ENCODE results near the gene HMGXB3.
"Not testable (repeated sequence)": the region's sequence is repeated elsewhere in the genome, so short reads cannot be mapped to it uniquely, and the experiment has no call there.

The HMGXB3 gene

DNA sequence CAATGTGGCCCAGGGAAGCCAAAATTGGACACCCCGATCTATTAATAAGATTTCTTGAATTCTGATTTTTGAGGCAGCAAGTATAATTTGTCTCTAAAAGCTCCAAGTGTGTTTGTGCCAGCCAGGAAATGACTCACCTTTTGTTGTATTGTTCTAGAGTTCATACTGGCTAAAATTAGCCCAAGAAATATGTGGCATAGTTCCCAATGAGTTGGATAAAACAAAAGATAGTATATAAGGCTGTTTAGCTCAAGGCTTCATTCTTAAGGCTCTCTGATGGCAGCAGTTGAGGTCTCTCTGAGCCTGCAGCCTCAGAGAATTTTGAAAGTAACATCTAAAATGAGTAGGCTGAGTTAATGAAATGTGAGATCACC, 21.6 kb downstream of the HMGXB3 start:
- peaks cover 20% of the 10 kb centered on the region for H3K36me3 ChIP-seq (ENCODE audit: insufficient read depth, low read length)
- no peaks in the 10 kb centered on the region for H3K9me3 ChIP-seq (ENCODE audit: control insufficient read depth, insufficient read depth, low read length)
- H3K9ac ChIP-seq (ENCODE audit: low read depth, low read length), result no peak overlapping the region
- peaks cover 25% of the 10 kb centered on the region for H3K4me1 ChIP-seq (ENCODE audit: insufficient read depth, low read length)

DNA sequence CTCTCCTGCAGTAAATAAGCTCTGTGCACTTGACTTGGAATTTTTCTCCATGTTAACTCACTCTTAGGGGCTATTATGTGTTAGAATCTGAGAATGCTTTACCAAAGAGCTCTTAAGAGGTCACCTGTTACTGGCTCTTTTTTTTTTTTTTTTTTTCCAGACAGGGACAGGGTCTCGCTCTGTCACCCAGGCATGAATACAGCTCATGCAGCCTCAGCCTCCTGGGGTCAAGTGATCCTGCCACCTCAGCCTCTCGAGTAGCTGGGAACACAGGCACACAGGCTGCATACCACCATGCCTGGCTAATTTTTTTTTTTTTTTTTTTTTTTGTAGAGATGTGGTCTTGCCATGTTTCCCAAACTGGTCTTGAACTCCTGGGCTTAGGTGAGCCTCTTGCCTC, 22.1 kb downstream of the HMGXB3 start:
- Histone ChIP-seq H3K36me3 (ENCODE audit: insufficient read depth, low read length) (peaks cover 18% of the 10 kb centered on the region), H3K4me1 (ENCODE audit: insufficient read depth, low read length) (peaks cover 25% of the 10 kb centered on the region), H3K9ac (ENCODE audit: low read depth, low read length) (no peak overlapping the region), H3K9me3 (ENCODE audit: control insufficient read depth, insufficient read depth, low read length) (no peaks in the 10 kb centered on the region)

DNA sequence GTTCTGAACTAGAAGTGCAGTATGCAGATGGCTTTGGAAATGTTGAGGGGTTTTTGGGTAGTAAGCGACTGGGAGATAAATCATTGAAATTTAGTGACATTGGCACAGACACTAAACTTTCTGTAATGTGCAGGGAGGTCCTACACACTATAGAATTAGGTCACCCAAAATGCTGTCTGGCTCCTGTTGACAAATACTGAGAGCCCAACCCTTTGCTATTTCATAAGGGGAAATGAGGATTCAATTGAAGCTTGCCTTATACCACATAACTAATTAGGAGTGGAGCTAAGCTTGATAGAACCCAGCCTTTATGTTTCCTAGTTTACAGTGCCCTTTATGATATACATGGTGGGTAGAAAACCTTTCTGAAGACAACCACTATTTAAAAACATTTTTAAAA, 22.6 kb downstream of the HMGXB3 start:
- H3K4me1 ChIP-seq (ENCODE audit: insufficient read depth, low read length), result peaks cover 25% of the 10 kb centered on the region
- H3K36me3 ChIP-seq (ENCODE audit: insufficient read depth, low read length), result peaks cover 18% of the 10 kb centered on the region
- H3K9me3 ChIP-seq (ENCODE audit: control insufficient read depth, insufficient read depth, low read length), result no peaks in the 10 kb centered on the region
- no peak overlapping the region for H3K9ac ChIP-seq (ENCODE audit: low read depth, low read length)

DNA sequence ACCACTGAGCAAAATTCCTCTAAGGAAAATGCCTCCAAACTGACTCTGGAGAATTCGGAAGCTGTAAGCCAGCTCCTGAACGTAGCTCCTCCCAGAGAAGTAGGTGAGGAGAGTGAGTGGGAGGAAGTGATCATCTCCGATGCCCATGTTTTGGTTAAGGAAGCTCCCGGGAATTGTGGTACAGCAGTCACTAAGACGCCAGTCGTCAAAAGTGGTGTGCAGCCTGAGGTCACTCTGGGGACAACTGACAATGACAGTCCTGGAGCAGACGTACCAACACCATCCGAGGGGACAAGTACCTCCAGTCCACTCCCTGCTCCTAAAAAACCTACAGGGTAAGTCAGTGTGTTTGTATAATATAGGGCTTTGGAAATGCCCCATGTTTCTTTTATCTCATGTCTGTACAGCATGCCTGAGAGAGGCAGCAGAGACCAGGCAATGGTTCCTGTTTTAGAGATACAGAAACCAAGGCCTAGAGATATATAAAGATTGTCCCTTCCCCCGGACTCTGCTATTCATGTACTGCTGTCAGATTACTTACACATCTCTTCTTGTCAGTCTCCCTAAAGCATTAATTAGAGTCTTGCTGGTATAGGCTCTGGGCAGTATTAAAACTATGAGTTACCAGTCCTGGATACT, 23.9 kb downstream of the HMGXB3 start:
- H3K9ac ChIP-seq (ENCODE audit: low read depth, low read length), result no peak overlapping the region
- H3K36me3 ChIP-seq (ENCODE audit: insufficient read depth, low read length), result peaks cover 15% of the 10 kb centered on the region
- H3K4me1 ChIP-seq (ENCODE audit: insufficient read depth, low read length), result peaks cover 25% of the 10 kb centered on the region
- H3K9me3 ChIP-seq (ENCODE audit: control insufficient read depth, insufficient read depth, low read length), result no peaks in the 10 kb centered on the region

DNA sequence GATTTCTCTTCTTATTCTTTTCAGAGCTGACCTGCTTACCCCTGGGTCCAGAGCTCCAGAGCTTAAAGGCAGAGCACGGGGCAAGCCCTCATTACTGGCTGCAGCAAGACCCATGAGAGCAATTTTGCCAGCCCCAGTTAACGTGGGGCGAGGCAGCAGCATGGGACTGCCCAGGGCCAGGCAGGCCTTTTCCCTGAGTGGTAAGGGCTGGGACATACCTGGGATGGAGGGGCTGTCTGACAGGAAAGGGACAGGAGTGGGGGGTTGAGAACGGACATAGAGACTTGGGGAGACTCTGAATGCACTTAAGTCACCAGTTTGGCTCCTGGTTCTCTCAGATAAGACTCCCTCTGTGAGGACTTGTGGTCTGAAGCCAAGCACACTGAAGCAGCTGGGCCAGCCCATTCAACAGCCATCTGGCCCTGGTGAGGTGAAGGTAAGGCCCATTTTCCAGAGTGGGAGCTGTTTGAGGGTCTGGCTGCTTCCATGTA, 26.2 kb downstream of the HMGXB3 start:
- Histone ChIP-seq H3K9ac (ENCODE audit: low read depth, low read length) (no peak overlapping the region), H3K4me1 (ENCODE audit: insufficient read depth, low read length) (peaks cover 14% of the 10 kb centered on the region), H3K36me3 (ENCODE audit: insufficient read depth, low read length) (peaks cover 22% of the 10 kb centered on the region), H3K9me3 (ENCODE audit: control insufficient read depth, insufficient read depth, low read length) (no peaks in the 10 kb centered on the region)

DNA sequence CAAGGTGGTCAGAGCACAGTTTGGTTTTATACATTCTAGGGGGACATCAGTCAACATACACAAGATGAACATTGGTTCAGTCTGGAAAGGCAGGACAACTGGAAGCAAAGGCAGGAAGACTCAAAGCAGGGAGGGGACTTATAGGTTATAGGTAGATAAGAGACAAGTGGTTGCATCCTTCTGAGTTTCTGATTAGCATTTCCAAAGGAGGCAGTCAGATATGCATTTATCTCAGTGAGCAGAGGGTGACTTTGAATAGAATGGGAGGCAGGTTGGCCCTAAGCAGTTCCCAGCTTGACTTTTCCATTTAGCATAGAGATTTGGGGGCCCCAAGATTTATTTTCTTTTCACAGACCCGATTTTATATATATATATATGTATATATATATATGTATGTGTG, 27.5 kb downstream of the HMGXB3 start:
- H3K36me3 ChIP-seq (ENCODE audit: insufficient read depth, low read length), result peaks cover 33% of the 10 kb centered on the region
- H3K4me1 ChIP-seq (ENCODE audit: insufficient read depth, low read length); H3K9me3 ChIP-seq (ENCODE audit: control insufficient read depth, insufficient read depth, low read length); H3K9ac ChIP-seq (ENCODE audit: low read depth, low read length): not testable (repeated sequence)

DNA sequence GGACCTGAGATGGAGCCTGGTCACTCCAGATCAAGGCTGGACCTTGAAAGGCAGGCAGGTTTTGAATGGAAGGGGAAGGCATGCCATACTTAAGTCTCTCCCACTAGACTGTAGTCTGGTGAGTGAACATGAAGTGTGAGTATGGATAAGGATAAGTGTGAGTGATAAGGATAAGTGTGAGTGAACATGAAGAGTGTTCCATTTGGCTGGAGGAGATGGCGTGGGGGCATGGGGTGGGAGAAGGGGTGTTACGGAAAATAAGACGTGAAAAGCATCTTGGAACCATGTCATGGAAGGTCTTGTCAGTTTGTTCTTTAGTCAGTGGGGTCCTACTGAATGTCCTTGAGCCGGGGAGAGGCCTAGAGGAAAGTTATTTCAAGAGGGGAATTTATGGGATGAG, 32.8 kb downstream of the HMGXB3 start:
- H3K9ac ChIP-seq (ENCODE audit: low read depth, low read length), result no peak overlapping the region
- no peaks in the 10 kb centered on the region for H3K9me3 ChIP-seq (ENCODE audit: control insufficient read depth, insufficient read depth, low read length)
- peaks cover 42% of the 10 kb centered on the region for H3K36me3 ChIP-seq (ENCODE audit: insufficient read depth, low read length)
- H3K4me1 ChIP-seq (ENCODE audit: insufficient read depth, low read length), result no peaks in the 10 kb centered on the region

DNA sequence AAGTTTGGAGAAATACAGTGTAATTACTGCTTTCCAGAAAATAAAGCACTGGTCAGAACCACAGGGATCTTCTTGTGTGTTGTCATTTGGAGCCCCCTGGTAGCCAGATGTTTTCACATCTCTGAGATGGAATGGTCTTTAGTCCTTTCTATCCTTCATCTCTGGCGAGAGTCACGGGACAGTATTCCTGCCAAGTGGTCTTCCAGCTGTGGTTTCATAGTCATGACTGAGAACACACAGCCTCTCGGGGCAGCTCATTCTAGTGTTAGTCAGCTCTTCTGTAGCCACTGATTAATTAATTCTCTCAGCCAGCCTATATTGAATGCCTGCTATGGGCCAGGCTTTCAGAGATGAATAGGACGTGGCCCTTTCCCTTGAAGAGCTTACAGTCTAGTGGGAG, 34.1 kb downstream of the HMGXB3 start:
- Histone ChIP-seq H3K4me1 (ENCODE audit: insufficient read depth, low read length) (no peaks in the 10 kb centered on the region), H3K9me3 (ENCODE audit: control insufficient read depth, insufficient read depth, low read length) (no peaks in the 10 kb centered on the region), H3K36me3 (ENCODE audit: insufficient read depth, low read length) (peaks cover 42% of the 10 kb centered on the region), H3K9ac (ENCODE audit: low read depth, low read length) (no peak overlapping the region)

DNA sequence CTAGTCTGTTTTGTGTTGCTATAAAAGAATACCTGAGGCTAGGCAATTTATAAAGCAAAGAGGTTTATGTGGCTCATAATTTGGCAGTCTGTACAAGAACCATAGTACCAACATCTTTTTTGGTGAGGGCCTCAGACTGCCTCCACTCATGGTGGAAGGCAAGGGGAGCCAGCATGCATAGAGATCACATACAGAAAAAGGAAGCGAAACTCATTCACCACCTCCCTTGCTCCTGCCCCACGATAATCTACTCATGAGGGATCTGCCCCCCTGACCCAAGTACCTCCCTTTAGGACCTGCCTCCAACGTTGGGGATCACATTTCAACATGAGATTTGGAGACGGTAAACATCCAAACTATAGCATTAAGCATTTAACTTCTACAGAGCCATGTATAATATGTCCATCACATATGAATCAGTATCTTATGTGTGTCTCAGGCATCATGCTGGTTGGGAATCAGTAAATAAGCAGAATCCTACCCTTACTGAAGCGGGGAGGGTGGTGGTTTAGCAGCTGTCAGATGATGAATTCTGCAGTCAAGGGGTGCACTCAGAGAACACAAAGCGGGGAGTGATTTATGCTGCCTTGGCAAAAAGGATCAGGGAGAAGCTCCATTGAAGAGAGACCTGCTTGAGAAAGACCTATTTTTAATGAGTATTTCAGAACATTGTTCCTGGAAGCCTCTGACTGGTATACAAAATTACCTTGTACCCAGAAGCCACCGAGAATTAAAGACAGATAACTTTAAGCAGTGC, 34.8 kb downstream of the HMGXB3 start:
- Histone ChIP-seq H3K4me1 (ENCODE audit: insufficient read depth, low read length) (no peaks in the 10 kb centered on the region), H3K9ac (ENCODE audit: low read depth, low read length) (no peak overlapping the region), H3K36me3 (ENCODE audit: insufficient read depth, low read length) (peaks cover 42% of the 10 kb centered on the region), H3K9me3 (ENCODE audit: control insufficient read depth, insufficient read depth, low read length) (no peaks in the 10 kb centered on the region)

DNA sequence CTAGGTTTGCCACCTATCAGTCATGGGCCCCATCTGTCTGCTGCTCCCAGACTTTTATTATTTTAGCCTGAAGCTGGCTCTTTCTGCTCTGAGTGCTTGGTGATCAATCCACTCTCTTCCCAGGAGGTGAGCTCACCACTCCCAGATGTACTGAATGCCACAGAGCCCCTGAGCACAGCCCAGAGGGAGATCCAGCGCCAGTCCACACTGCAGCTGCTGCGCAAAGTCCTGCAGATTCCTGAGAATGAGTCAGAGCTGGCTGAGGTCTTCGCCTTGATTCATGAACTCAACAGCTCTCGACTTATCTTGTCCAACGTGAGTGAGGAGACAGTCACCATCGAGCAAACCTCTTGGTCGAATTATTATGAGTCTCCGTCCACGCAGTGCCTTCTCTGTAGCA, 36.0 kb downstream of the HMGXB3 start:
- Histone ChIP-seq H3K9ac (ENCODE audit: low read depth, low read length) (no peak overlapping the region), H3K4me1 (ENCODE audit: insufficient read depth, low read length) (no peaks in the 10 kb centered on the region), H3K36me3 (ENCODE audit: insufficient read depth, low read length) (peaks cover 42% of the 10 kb centered on the region), H3K9me3 (ENCODE audit: control insufficient read depth, insufficient read depth, low read length) (no peaks in the 10 kb centered on the region)

DNA sequence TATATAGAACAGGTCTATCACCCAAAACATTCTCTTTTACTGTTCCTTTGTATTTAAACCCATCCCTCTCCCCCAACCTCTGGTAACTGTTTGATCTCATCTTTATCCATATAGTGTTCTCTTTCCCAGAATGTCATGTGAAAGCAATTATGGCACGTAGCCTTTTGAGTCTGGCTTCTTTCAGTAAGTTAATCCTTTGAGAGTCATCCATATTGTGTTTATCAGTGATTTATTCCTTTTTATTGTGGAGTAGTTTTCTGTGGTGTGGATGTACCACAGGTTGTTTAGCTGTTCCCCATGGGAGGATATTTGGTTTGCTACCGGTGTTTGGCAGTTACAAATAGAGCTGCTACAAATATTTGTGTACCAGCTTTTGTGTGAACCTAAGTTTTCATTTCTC, 38.0 kb downstream of the HMGXB3 start:
- Histone ChIP-seq H3K4me1 (ENCODE audit: insufficient read depth, low read length) (no peaks in the 10 kb centered on the region), H3K36me3 (ENCODE audit: insufficient read depth, low read length) (peaks cover 35% of the 10 kb centered on the region), H3K9me3 (ENCODE audit: control insufficient read depth, insufficient read depth, low read length) (no peaks in the 10 kb centered on the region)

DNA sequence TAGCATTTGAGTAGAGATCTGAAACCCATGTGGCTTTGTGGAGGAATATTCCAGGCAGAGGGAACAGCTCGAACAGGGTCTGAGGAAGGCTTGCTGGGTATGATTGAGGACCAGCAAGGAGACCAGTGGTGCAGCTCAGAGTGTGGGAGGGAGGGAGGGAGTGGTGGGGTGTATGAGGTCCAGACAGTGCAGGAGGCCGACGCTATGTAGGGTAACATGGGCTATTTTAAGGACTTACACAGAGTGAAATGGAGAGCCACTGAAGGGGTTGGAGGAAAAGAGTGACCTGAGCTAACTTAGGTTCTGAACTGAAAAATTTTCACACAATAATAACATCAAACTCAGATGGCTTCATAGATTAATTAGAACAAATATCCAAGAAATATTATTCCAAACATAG, 41.9 kb downstream of the HMGXB3 start:
- no peak overlapping the region for H3K9ac ChIP-seq (ENCODE audit: low read depth, low read length)
- peaks cover 33% of the 10 kb centered on the region for H3K36me3 ChIP-seq (ENCODE audit: insufficient read depth, low read length)
- H3K9me3 ChIP-seq (ENCODE audit: control insufficient read depth, insufficient read depth, low read length), result no peaks in the 10 kb centered on the region
- 0 out of 2 replicates have a peak, but pooled peaks cover 5% of the 10 kb centered on the region for H3K4me1 ChIP-seq (ENCODE audit: insufficient read depth, low read length)

More for the DNA sequence above, 38.0 kb downstream of the HMGXB3 start:
- H3K9ac ChIP-seq (ENCODE audit: low read depth, low read length), result no peak overlapping the region

DNA sequence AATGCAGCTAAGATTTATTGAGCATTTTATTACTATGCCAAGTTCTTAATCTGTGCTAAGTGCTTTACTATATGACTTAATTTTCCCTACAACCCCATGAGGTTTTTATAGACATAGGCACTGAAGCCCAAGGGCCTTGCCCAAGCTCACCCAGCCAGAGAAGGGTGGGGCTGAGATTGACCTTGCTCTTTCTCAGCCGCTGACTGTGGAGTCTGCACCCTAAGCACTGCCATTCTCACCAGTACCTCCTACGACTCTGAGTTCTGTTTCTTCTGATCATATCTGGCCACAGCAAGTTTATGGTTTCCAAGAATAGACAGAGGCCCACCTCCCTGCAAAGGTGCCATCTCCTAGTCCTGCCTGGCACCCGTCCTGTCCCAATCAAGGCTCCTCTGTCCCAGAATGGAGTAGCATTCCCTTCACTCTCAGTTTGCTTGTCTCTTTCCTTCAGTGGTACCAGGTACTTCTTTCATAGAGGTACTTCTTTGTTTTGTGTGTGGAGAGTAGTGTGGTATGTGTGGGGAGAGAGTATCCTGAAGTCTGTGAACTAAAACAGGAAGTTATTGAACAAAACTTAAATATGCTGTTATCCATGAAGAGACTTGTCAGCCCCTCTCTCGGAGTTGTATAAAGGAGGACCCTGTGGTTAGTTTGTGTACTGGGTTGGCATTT, 43.3 kb downstream of the HMGXB3 start:
- Histone ChIP-seq H3K9me3 (ENCODE audit: control insufficient read depth, insufficient read depth, low read length) (no peaks in the 10 kb centered on the region), H3K4me1 (ENCODE audit: insufficient read depth, low read length) (0 out of 2 replicates have a peak, but pooled peaks cover 5% of the 10 kb centered on the region), H3K36me3 (ENCODE audit: insufficient read depth, low read length) (peaks cover 33% of the 10 kb centered on the region), H3K9ac (ENCODE audit: low read depth, low read length) (no peak overlapping the region)

DNA sequence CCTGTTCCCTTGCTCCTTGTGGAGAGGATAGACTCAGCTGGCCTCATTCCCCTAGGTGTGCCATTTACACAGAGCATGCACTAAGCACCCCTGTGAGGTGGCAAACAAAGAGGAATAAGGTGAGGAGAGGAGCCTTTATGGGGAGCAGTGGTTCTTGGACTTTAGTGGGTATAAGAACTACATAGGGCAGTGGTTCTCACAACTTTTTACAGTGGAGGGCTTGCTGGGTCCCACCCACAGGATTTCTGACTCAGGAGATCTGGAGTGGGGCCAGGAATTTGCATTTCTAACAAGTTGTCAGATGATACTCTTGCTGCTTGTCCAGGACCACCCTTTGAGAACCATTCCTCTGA, 43.8 kb downstream of the HMGXB3 start:
- 0 out of 2 replicates have a peak, but pooled peaks cover 5% of the 10 kb centered on the region for H3K4me1 ChIP-seq (ENCODE audit: insufficient read depth, low read length)
- peaks cover 33% of the 10 kb centered on the region for H3K36me3 ChIP-seq (ENCODE audit: insufficient read depth, low read length)
- H3K9me3 ChIP-seq (ENCODE audit: control insufficient read depth, insufficient read depth, low read length), result no peaks in the 10 kb centered on the region
- no peak overlapping the region for H3K9ac ChIP-seq (ENCODE audit: low read depth, low read length)

DNA sequence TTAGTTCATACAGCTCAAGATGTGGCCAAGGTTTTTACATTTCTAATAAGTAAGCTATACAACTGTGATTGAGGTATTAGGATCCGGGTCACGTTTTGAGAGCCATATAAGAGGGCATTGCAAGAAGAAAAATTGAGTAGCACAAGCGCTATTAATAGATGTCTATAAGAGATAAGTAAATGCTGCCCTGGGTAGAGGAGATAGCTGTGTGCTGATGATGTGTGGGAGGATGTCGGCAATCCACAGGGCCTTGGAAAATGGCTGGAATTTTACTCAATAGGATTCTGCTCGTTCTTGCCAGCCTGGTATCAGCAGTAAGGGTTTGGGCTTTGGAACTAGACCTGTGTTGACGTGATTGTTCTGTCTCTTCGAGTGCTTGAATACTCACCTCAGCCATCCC, 44.2 kb downstream of the HMGXB3 start:
- Histone ChIP-seq H3K9me3 (ENCODE audit: control insufficient read depth, insufficient read depth, low read length) (no peaks in the 10 kb centered on the region), H3K36me3 (ENCODE audit: insufficient read depth, low read length) (peaks cover 33% of the 10 kb centered on the region), H3K9ac (ENCODE audit: low read depth, low read length) (no peak overlapping the region), H3K4me1 (ENCODE audit: insufficient read depth, low read length) (0 out of 2 replicates have a peak, but pooled peaks cover 5% of the 10 kb centered on the region)

All from ES-I3 (cell line).